Uterus (tissue), 2 donors: ENCODE measurements around the gene SGMS1.

ENCODE experiments used
- POLR2A ChIP-seq, 2 donors: fragments of 450-650 bp; IDR thresholded peaks; one replicate each; pipeline ENCODE4 v1.6.1; 2016; ENCODE audit warnings: antibody characterized with exemption in 2 of 2, mild to moderate bottlenecking in 1 of 2, moderate library complexity in 1 of 2
- TF ChIP-seq, protein P1 (sequence below), 4 experiments: fragments of 200-600 bp in 2 of 4; fragments of 450-650 bp in 2 of 4; sonication (generic) in 2 of 4; IDR thresholded peaks; one replicate each; pipeline ENCODE4 v1.5.1; 2016 to 2019; ENCODE audit warnings: antibody characterized with exemption in 4 of 4, mild to moderate bottlenecking in 2 of 4, moderate library complexity in 1 of 4

GRCh38 chr10:50417486-50417885 lies 206.3 kb downstream of the SGMS1 start:
- TF ChIP-seq, protein P1, sequence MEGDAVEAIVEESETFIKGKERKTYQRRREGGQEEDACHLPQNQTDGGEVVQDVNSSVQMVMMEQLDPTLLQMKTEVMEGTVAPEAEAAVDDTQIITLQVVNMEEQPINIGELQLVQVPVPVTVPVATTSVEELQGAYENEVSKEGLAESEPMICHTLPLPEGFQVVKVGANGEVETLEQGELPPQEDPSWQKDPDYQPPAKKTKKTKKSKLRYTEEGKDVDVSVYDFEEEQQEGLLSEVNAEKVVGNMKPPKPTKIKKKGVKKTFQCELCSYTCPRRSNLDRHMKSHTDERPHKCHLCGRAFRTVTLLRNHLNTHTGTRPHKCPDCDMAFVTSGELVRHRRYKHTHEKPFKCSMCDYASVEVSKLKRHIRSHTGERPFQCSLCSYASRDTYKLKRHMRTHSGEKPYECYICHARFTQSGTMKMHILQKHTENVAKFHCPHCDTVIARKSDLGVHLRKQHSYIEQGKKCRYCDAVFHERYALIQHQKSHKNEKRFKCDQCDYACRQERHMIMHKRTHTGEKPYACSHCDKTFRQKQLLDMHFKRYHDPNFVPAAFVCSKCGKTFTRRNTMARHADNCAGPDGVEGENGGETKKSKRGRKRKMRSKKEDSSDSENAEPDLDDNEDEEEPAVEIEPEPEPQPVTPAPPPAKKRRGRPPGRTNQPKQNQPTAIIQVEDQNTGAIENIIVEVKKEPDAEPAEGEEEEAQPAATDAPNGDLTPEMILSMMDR (IDR thresholded peaks at IDR 0.05): no peak
- no peak for TF ChIP-seq POLR2A (IDR thresholded peaks at IDR 0.05)
